WI38 (cell line): ENCODE measurements around the gene CALCR.

Experiments
- H3K4me3 ChIP-seq: 2 replicates; pipeline ENCODE4 v1.5.1; 2011; ENCODE audit warnings: low read depth, mild to moderate bottlenecking, control low read depth, low read length
- CTCF ChIP-seq: IDR thresholded peaks from 2 replicates; pipeline ENCODE4 v1.5.1; 2012; ENCODE audit warnings: low read depth, mild to moderate bottlenecking, control low read depth, low read length

CALCR gene

DNA sequence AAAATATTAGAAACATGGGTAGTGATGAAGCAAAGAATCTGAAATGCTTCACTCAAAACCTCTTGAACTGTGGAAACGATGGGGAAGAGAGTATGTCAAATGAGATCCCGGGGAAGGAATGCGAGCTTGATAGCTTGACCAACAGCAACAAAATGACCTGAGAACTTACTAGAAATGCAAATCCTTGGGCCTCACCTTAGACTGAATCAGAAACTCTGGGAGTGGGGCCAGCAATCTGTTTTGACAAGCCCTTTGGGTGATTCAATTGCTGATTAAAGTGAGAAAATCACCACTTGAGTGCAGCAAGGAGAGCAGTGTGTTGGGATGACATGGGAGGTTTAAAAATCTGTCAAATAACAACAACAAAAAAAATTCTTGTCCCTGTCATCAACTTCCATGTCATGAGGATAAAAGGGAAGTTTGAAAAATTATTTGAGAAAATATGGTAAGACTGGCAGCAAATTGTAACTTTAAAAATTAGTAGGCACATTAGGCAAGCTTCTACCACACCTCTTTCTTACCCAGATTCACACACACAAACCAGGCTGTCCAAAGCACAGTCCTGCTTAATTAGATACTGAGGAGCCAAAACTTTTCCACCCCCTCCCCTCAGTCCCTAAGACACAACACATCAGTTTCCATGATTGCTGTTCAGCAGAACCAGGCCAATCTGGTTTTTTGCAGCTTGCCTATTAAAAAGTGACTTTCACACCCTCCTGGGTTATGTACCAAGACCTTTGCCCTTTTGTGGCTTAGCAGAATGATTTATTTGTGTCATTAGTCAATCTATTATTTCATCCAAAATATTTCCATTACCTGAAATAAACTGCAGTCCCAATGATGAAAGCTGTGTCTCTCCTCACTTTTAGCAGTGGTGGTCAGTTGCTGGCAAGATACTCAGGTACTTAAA lies 15.6 kb downstream of the CALCR start:
- no peak for TF ChIP-seq CTCF
- no peak overlapping the region for H3K4me3 ChIP-seq

DNA sequence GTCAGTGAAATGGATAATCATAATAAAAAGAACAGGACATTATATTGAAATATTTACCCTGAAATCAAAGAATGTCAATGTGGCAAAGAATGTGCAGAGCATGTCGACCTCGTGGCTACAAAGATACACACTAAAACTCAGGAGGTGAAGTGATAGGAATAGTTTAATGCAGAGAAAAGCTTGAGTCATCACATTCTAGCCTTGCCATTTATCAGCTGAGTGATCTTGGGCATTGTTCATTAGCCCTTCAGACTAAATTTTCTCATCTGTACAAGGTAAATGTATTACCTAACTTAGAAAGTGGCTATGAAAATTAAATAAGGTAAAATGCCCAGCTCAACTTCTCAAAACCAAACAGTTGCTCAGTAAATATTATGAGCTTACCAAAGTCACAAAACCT lies 22.6 kb downstream of the CALCR start:
- TF ChIP-seq CTCF, result no peak
- no peak overlapping the region for H3K4me3 ChIP-seq

GRCh38 chr7:93551063-93551895 lies 23.2 kb downstream of the CALCR start:
- TF ChIP-seq CTCF, result peak; percentile 42
- no peak overlapping the region for H3K4me3 ChIP-seq

DNA sequence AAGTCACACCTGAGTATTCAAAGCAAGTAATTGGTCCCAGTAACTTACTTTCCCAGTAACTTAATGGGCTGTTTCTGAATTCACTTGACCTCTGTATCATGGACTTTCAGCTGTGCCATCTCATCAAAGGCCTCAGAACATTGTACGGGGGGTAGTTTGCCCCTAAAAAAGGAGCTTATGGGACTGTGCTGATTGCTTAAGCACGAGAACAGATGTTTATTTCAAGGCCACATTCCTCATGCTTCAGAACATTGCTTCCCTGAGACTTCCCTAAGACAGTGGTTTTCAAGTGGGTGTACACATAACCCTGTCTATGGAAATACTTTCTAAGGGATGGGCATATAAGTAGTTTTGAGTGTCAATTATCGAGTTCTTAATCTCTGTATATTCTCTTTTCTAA lies 26.8 kb downstream of the CALCR start:
- no peak for TF ChIP-seq CTCF
- H3K4me3 ChIP-seq, result no peak overlapping the region

DNA sequence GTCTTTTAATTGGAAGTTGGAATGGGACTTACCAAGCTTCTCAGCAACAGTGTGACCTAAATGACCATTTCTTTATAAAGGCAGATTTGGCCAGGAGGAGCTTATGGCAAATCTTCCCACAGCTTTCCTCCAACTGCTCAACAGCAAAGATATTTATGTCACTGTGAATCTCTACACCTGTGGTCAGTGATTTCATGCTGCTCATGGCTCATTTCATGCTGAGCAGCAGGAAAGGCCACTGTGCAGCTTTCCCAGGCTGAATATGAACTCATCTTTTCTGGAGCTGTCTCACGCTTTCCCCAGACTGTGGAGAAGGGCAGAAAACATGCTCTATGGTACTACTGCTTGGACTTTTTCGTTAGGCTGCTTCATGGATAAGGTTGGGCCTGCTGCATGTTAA lies 29.8 kb downstream of the CALCR start:
- H3K4me3 ChIP-seq, result no peak overlapping the region
- TF ChIP-seq CTCF, result no peak

- no peak overlapping the region for H3K4me3 ChIP-seq
- no peak for TF ChIP-seq CTCF
Measured at GRCh38 chr7:93538061-93538460, 36.5 kb downstream of the CALCR start.

DNA sequence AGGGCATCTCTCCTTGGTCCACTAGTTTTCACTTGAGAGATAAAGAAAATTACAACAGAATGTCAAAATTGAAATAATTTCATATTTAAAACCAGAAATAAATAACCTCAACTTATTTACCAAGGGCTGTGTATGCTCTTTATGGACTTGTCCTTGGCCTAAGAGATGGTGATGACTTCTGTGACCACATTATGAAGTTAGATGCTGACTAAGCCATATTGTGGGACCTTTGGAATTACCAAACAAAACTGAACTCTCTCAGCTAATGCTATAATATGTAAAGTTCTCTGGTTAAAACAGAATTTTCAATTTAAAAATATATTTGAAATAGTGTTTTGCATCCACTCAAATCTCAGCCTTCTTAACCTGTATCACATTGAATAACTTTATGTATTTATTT lies 38.9 kb downstream of the CALCR start:
- no peak overlapping the region for H3K4me3 ChIP-seq
- no peak for TF ChIP-seq CTCF
